ENCODE results near the gene ANKRD6.
A peak's percentile ranks its signal among the peaks of the same experiment; 100 is the strongest.

ANKRD6 gene

GRCh38 chr6:89406141-89406540, 26.8 kb upstream of the ANKRD6 start:
- Mint-ChIP-seq H3K9me3 (no peaks in the 10 kb centered on the region), H3K27me3 (peaks cover 29% of the 10 kb centered on the region), H3K36me3 (no peaks in the 10 kb centered on the region), H3K27ac (no peak overlapping the region), H3K4me1 (peaks cover 15% of the 10 kb centered on the region), H3K4me3 (no peak overlapping the region)
- CTCF ChIA-PET, result interaction anchor here (0.8 kb wide), 1 partner anchor 39 kb away, joined by 3 read pairs; no protein-coding TSS in a partner anchor
- no peak for DNase-seq

DNA sequence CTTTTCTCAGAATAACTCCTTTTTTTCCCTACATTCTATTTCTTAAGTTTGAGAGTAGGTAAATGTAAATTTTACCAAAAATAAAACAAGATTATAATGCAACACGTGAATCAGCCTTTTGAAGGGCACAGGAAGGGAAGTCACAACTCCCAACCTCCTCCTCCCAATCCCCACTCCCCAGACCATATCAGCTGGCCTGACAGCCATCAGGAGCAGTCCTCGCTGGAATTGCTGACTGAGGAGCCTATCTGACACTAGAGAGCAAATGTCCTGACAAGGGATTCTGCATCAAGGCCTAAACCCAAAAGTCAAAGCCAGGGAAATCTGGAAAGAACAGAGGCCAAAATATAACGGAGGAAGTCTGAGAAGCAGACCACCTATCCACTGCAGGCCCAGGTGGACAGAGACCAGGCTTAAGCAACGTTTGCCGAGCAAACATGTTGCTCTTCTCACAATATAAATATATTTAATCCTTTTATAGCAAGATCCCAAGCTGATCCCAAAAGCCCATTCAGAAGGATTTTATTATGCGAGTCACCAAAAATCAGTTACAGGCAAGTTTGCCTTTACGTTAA, 23.4 kb upstream of the ANKRD6 start:
- H3K4me3 Mint-ChIP-seq, result no peak overlapping the region
- CTCF ChIA-PET, result interaction anchor here (1.7 to 3.7 kb wide), 2 partner anchors 33 to 38 kb away, joined by 4 to 16 read pairs; no protein-coding TSS in a partner anchor
- H3K9me3 Mint-ChIP-seq, result no peaks in the 10 kb centered on the region
- no peak for DNase-seq
- H3K27me3 Mint-ChIP-seq, result peaks cover 58% of the 10 kb centered on the region
- H3K4me1 Mint-ChIP-seq, result peaks cover 27% of the 10 kb centered on the region
- H3K36me3 Mint-ChIP-seq, result peaks cover 2% of the 10 kb centered on the region
- H3K27ac Mint-ChIP-seq, result no peak overlapping the region

GRCh38 chr6:89410231-89410761, 22.7 kb upstream of the ANKRD6 start:
- Mint-ChIP-seq H3K4me1 (peaks cover 27% of the 10 kb centered on the region), H3K36me3 (peaks cover 2% of the 10 kb centered on the region), H3K4me3 (peak overlapping the region; percentile 76), H3K9me3 (no peaks in the 10 kb centered on the region), H3K27ac (no peak overlapping the region), H3K27me3 (peaks cover 66% of the 10 kb centered on the region)
- DNase-seq, result no peak
- CTCF ChIA-PET, result interaction anchor here (0.9 to 3.7 kb wide), 3 partner anchors 34 to 199 kb away, joined by 3 to 16 read pairs (median 4); no protein-coding TSS in a partner anchor

DNA sequence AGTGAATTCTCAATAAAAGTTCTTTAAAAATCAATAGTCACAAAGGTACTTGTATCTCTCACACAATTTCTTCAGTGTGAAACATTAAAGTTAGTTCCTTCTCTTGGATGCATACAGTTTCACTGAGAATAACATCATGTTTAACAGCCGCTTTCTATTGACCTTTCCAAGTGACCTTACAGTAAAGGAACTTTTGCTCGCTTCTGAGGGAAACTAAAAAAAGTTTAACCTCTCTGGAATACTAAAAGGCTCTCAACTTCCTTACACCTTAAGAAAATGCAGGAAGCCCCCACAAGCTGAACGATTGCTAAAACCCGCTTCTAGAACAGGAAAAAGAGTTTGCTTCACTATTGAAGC, 22.2 kb upstream of the ANKRD6 start:
- Mint-ChIP-seq H3K36me3 (peaks cover 2% of the 10 kb centered on the region), H3K4me3 (peak overlapping the region; percentile 76), H3K27me3 (peaks cover 69% of the 10 kb centered on the region), H3K9me3 (no peaks in the 10 kb centered on the region), H3K4me1 (peaks cover 27% of the 10 kb centered on the region), H3K27ac (peak overlapping the region; percentile 69)
- CTCF ChIA-PET, result interaction anchor here (0.9 to 3.7 kb wide), 3 partner anchors 35 to 199 kb away, joined by 3 to 16 read pairs (median 4); no protein-coding TSS in a partner anchor
- DNase-seq, result no peak

DNA sequence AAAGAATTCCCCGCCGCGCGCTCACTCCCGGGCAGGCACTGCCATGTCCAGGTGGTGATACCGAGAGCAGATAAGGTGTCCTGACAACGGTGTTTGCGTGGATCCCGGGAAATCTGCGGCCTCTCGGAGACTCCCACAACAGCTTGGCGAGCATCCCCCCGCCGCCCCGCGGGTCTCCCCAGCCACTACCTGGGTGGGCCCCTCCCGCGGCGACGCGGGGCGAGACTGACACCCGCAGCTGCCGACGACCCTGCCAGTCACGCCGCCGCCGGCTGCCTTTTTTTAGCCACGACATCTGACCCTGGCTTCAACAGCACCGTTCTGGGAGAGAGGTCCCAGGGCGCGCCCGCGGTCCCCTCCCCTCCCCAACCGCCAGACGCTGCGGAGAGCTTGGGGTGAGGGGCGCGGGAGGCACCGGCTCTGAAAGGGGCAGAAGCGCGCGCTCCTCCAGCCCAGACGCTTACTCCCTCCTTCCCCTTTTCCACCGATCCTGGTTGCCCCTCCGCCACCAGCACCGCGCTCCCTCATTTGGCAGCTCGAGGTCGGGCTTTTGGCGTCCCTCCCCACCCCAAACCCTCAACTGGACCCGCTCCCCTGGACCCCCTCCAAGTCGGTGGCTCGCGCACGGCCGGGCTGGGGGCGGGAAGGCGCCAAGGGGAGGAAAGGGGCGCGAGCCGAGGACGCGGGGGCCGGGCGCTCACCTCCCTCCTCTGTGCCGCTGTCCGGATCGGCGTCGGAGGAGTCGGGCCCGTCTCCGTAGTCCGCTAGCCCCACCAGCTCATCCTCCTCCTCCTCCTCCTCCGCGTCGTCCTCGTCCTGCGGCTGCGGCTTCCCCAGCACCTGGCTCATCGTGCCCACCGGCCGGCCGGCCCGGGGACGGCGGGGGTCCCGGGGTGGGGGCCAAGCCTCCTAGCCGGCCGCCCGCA, 21.5 kb upstream of the ANKRD6 start:
- Mint-ChIP-seq H3K4me1 (peaks cover 24% of the 10 kb centered on the region), H3K9me3 (no peaks in the 10 kb centered on the region), H3K4me3 (peak overlapping the region; percentile 76), H3K27me3 (peaks cover 65% of the 10 kb centered on the region), H3K36me3 (peaks cover 2% of the 10 kb centered on the region), H3K27ac (no peak overlapping the region)
- CTCF ChIA-PET, result interaction anchor here (0.9 to 3.7 kb wide), 3 partner anchors 35 to 198 kb away, joined by 3 to 16 read pairs (median 4); no protein-coding TSS in a partner anchor
- peak; percentile 61 for DNase-seq

GRCh38 chr6:89412071-89413005, 20.6 kb upstream of the ANKRD6 start, which contains the start of gene RRAGD:
Gene RRAGD, minus strand, starts transcription at chr6:89412273. Its CDS starts 280 bp downstream, at chr6:89411993.
- CTCF ChIA-PET, result interaction anchor here (1.0 to 3.7 kb wide), 4 partner anchors 20 to 46 kb away, joined by 3 to 16 read pairs (median 9); partner anchors contain the start of gene ANKRD6
- H3K9me3 Mint-ChIP-seq, result no peaks in the 10 kb centered on the region
- peak within 1 kb of the TSS; percentile 94 for H3K4me3 Mint-ChIP-seq
- peak; percentile 77 for DNase-seq
- peaks cover 60% of the 10 kb centered on the region for H3K27me3 Mint-ChIP-seq
- peaks cover 2% of the 10 kb centered on the region for H3K36me3 Mint-ChIP-seq
- peak within 1 kb of the TSS; percentile 33 for H3K27ac Mint-ChIP-seq
- peaks cover 24% of the 10 kb centered on the region for H3K4me1 Mint-ChIP-seq

- Mint-ChIP-seq H3K36me3 (peaks cover 2% of the 10 kb centered on the region), H3K4me3 (peak overlapping the region; percentile 94)
- peak; percentile 26 for DNase-seq
Measured at GRCh38 chr6:89413006-89413400, 19.9 kb upstream of the ANKRD6 start.

GRCh38 chr6:89414215-89414614, 18.7 kb upstream of the ANKRD6 start:
- peaks cover 71% of the 10 kb centered on the region for H3K27me3 Mint-ChIP-seq
- CTCF ChIA-PET, result interaction anchor here (0.5 to 2.2 kb wide), 2 partner anchors 34 to 42 kb away, joined by 3 to 13 read pairs; no protein-coding TSS in a partner anchor
- H3K4me1 Mint-ChIP-seq, result peaks cover 22% of the 10 kb centered on the region
- H3K36me3 Mint-ChIP-seq, result peaks cover 2% of the 10 kb centered on the region
- H3K4me3 Mint-ChIP-seq, result no peak overlapping the region
- no peak overlapping the region for H3K27ac Mint-ChIP-seq
- H3K9me3 Mint-ChIP-seq, result no peaks in the 10 kb centered on the region
- no peak for DNase-seq

More at GRCh38 chr6:89413006-89413400, 19.9 kb upstream of the ANKRD6 start:
- peaks cover 63% of the 10 kb centered on the region for H3K27me3 Mint-ChIP-seq
- H3K4me1 Mint-ChIP-seq, result peaks cover 24% of the 10 kb centered on the region
- CTCF ChIA-PET, result interaction anchor here (1.0 to 2.2 kb wide), 3 partner anchors 20 to 47 kb away, joined by 3 to 13 read pairs (median 5); partner anchors contain the start of gene ANKRD6
- H3K9me3 Mint-ChIP-seq, result no peaks in the 10 kb centered on the region
- no peak overlapping the region for H3K27ac Mint-ChIP-seq

DNA sequence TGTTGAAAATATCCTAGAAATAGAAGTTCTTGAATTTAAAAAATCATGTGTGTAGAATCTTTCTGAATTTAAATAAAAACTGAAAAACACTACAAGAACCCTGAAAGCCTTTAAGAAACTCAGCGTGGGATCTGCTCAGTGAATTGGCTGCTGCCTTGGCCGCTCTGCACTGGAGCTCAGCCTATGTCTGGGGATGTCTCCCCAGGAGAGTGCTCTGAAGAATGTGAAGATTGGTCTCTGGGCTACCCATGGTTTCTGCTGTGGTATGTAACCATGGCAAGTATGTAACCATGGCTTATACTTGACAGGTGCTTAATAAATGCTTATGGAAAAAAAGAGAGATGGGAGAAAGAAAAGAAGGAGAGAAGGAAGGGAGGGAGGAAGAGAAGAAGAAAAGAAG, 17.8 kb upstream of the ANKRD6 start:
- Mint-ChIP-seq H3K27me3 (peaks cover 71% of the 10 kb centered on the region), H3K9me3 (no peaks in the 10 kb centered on the region), H3K4me1 (peaks cover 21% of the 10 kb centered on the region), H3K4me3 (no peak overlapping the region), H3K36me3 (peaks cover 2% of the 10 kb centered on the region), H3K27ac (no peak overlapping the region)
- DNase-seq, result no peak
- CTCF ChIA-PET, result interaction anchor here (2.8 kb wide), 1 partner anchor 16 kb away, joined by 19 read pairs; the partner anchor contains the start of gene ANKRD6

DNA sequence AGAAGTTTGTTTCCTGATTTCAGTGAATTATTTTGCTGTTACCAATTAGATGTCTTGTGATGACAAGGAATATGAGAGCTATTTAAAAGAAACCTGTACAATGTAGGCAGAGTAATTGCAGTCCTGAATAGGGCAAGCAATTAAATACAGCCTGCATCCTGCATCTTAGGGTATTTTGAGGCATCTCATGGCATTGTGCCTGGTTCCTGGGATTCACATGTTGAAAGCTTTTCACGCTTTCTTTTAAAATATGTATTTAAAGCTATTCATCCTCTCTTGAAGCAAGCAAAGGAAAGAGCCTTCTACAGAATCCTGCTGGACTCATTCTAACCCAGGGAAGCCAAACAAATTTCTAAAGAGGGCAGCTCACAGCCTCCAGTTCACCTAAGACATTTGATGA, 16.2 kb upstream of the ANKRD6 start:
- Mint-ChIP-seq H3K4me3 (no peak overlapping the region), H3K36me3 (peaks cover 2% of the 10 kb centered on the region), H3K27ac (no peak overlapping the region), H3K27me3 (peaks cover 56% of the 10 kb centered on the region), H3K9me3 (no peaks in the 10 kb centered on the region), H3K4me1 (peaks cover 13% of the 10 kb centered on the region)
- DNase-seq, result no peak
- CTCF ChIA-PET, result interaction anchor here (0.9 to 3.0 kb wide), 5 partner anchors 15 to 193 kb away, joined by 3 to 19 read pairs (median 7); partner anchors contain the start of gene ANKRD6

DNA sequence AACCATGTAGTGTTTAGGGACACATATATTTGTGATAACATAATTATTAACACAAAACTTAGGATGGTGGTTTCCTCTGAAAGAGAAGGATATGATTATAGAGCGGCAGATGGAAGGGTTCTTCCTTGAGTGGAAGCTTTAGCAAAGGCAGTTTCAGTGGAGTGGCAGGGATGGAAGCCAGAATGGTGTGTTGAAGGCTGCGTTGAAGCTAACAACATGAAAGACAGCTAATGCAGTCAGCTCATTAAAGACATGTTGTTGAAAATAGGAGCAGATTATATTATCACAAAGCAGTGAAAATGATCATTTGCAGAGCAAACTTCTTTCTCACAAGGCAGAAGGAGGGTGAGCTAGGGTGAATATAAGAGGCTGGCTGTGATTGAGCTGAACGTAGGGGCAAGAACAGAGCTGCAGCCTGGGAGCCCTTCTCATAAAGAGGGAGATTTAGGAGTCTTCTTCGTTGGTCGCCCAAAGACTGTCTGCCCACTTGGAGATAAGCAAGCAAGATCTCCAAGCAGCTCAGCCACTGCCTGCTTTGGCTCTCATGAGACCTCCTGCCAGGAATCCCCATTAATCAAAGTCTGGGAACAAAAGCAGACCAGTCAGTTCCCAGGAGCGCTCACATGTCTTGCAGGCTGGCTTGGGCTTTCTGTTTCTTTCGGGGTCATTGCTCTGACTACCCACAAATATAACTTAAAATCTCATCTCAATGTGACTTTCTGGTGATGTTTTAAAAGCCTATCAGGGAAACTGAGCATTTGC, 2.6 kb upstream of the ANKRD6 start:
- Mint-ChIP-seq H3K9me3 (no peaks in the 10 kb centered on the region), H3K4me3 (no peak overlapping the region), H3K36me3 (no peaks in the 10 kb centered on the region), H3K27me3 (peaks cover 55% of the 10 kb centered on the region), H3K27ac (no peak overlapping the region), H3K4me1 (peaks cover 20% of the 10 kb centered on the region)
- DNase-seq, result no peak
- CTCF ChIA-PET, result interaction anchor here (1.1 to 3.6 kb wide), 5 partner anchors 9 to 179 kb away, joined by 3 to 43 read pairs (median 4); no protein-coding TSS in a partner anchor
